Measurements from ENCODE around the gene AFF3. TPM values are rescaled to one million over a fixed set of nuclear protein-coding genes. Genes with fewer than 3 reads are reported as not detected.

AFF3 gene
- total and polyA plus RNA-seq, 2 donors (not counting 1 experiment from before 2014, with no cell fraction given) = 0.50 to 2.5 TPM

- Histone ChIP-seq H3K79me2 (ENCODE audit: control insufficient read depth, insufficient read depth, low read length) (no peaks in the 10 kb centered on the region), H3K36me3 (ENCODE audit: control insufficient read depth, insufficient read depth, low read length) (no peaks in the 10 kb centered on the region), H3K27me3 (ENCODE audit: control insufficient read depth, insufficient read depth, low read length) (no peaks in the 10 kb centered on the region), H3K27ac (ENCODE audit: insufficient read depth, low read length) (no peak overlapping the region), H3K9ac (ENCODE audit: insufficient read depth, low read length) (no peak overlapping the region), H4K20me1 (ENCODE audit: control insufficient read depth, extremely low read depth, insufficient read depth, low read length) (no peaks in the 10 kb centered on the region), H3K9me3 (ENCODE audit: control insufficient read depth, insufficient read depth, low read depth, low read length) (no peaks in the 10 kb centered on the region), H3K4me1 (ENCODE audit: control insufficient read depth, extremely low read depth, insufficient read depth, low read length) (no peaks in the 10 kb centered on the region), H3K4me3 (replicated peaks in 1 of 4; ENCODE audit: control extremely low read depth in 1 of 4, insufficient read depth in 1 of 4, low read depth in 3 of 4, low read length in 4 of 4) (no peak overlapping the region), H3K4me2 (ENCODE audit: extremely low read depth, insufficient read depth, low read length) (no peak overlapping the region), H2AFZ (ENCODE audit: low read length) (no peak overlapping the region)
- no peak for DNase-seq (ENCODE audit: low read depth in 2 of 2)
- TF ChIP-seq CTCF (conservative IDR thresholded peaks at IDR 0.05 in 1 of 2, IDR thresholded peaks at IDR 0.05 in 1 of 2; ENCODE audit: low read depth in 1 of 2, low read length in 2 of 2) = no peak
- TF ChIP-seq EZH2 (IDR thresholded peaks at IDR 0.05; ENCODE audit: low read length, missing control alignments) = no peak
Observed at GRCh38 chr2:99816908-99817307, 325.5 kb downstream of the AFF3 start.

DNA sequence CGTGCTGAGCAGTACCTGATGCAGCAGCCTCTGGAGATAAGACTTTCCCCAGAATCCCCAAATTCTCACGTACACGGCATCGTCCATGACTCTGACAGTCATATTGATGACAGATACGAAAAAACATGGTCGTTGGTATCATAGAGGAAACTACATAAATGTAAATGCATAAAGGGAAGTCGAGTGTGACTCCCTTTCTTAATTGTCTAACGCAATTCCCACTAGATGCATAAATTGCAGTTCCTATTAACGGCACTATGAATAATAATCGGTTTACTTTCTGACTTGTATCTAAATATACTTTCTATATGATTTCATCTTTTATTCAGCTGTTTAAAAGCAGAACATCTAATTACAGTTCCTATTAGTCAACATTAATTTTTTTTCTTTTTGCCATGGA lies 330.0 kb downstream of the AFF3 start:
- H3K27ac ChIP-seq (ENCODE audit: insufficient read depth, low read length) = no peak overlapping the region

GRCh38 chr2:99811544-99811943 lies 330.8 kb downstream of the AFF3 start:
- Histone ChIP-seq H3K27ac (ENCODE audit: insufficient read depth, low read length) (no peak overlapping the region), H4K20me1 (ENCODE audit: control insufficient read depth, extremely low read depth, insufficient read depth, low read length) (no peaks in the 10 kb centered on the region), H2AFZ (ENCODE audit: low read length) (no peak overlapping the region), H3K4me2 (ENCODE audit: extremely low read depth, insufficient read depth, low read length) (no peak overlapping the region), H3K4me3 (replicated peaks in 1 of 4; ENCODE audit: control extremely low read depth in 1 of 4, insufficient read depth in 1 of 4, low read depth in 3 of 4, low read length in 4 of 4) (no peak overlapping the region), H3K4me1 (ENCODE audit: control insufficient read depth, extremely low read depth, insufficient read depth, low read length) (no peaks in the 10 kb centered on the region), H3K79me2 (ENCODE audit: control insufficient read depth, insufficient read depth, low read length) (no peaks in the 10 kb centered on the region), H3K36me3 (ENCODE audit: control insufficient read depth, insufficient read depth, low read length) (no peaks in the 10 kb centered on the region), H3K9ac (ENCODE audit: insufficient read depth, low read length) (no peak overlapping the region), H3K27me3 (ENCODE audit: control insufficient read depth, insufficient read depth, low read length) (no peaks in the 10 kb centered on the region), H3K9me3 (ENCODE audit: control insufficient read depth, insufficient read depth, low read depth, low read length) (no peaks in the 10 kb centered on the region)
- peak; percentile 65 to 93 for DNase-seq (ENCODE audit: low read depth in 2 of 2)
- TF ChIP-seq EZH2 (IDR thresholded peaks at IDR 0.05; ENCODE audit: low read length, missing control alignments) = no peak
- TF ChIP-seq CTCF (conservative IDR thresholded peaks at IDR 0.05 in 1 of 2, IDR thresholded peaks at IDR 0.05 in 1 of 2; ENCODE audit: low read depth in 1 of 2, low read length in 2 of 2) = no peak

More for the DNA sequence above, 330.0 kb downstream of the AFF3 start:
- Histone ChIP-seq H3K9ac (ENCODE audit: insufficient read depth, low read length) (no peak overlapping the region), H3K4me1 (ENCODE audit: control insufficient read depth, extremely low read depth, insufficient read depth, low read length) (no peaks in the 10 kb centered on the region), H3K9me3 (ENCODE audit: control insufficient read depth, insufficient read depth, low read depth, low read length) (no peaks in the 10 kb centered on the region), H3K27me3 (ENCODE audit: control insufficient read depth, insufficient read depth, low read length) (no peaks in the 10 kb centered on the region), H3K4me2 (ENCODE audit: extremely low read depth, insufficient read depth, low read length) (no peak overlapping the region), H3K36me3 (ENCODE audit: control insufficient read depth, insufficient read depth, low read length) (no peaks in the 10 kb centered on the region), H4K20me1 (ENCODE audit: control insufficient read depth, extremely low read depth, insufficient read depth, low read length) (no peaks in the 10 kb centered on the region), H3K79me2 (ENCODE audit: control insufficient read depth, insufficient read depth, low read length) (no peaks in the 10 kb centered on the region), H2AFZ (ENCODE audit: low read length) (no peak overlapping the region), H3K4me3 (replicated peaks in 1 of 4; ENCODE audit: control extremely low read depth in 1 of 4, insufficient read depth in 1 of 4, low read depth in 3 of 4, low read length in 4 of 4) (no peak overlapping the region)
- DNase-seq (ENCODE audit: low read depth in 2 of 2) = no peak
- TF ChIP-seq EZH2 (IDR thresholded peaks at IDR 0.05; ENCODE audit: low read length, missing control alignments) = no peak
- TF ChIP-seq CTCF (conservative IDR thresholded peaks at IDR 0.05 in 1 of 2, IDR thresholded peaks at IDR 0.05 in 1 of 2; ENCODE audit: low read depth in 1 of 2, low read length in 2 of 2) = no peak

Data from fibroblast of lung (primary cell).